ENCODE data around the gene SLC28A3.

- TF ChIP-seq, protein P1, sequence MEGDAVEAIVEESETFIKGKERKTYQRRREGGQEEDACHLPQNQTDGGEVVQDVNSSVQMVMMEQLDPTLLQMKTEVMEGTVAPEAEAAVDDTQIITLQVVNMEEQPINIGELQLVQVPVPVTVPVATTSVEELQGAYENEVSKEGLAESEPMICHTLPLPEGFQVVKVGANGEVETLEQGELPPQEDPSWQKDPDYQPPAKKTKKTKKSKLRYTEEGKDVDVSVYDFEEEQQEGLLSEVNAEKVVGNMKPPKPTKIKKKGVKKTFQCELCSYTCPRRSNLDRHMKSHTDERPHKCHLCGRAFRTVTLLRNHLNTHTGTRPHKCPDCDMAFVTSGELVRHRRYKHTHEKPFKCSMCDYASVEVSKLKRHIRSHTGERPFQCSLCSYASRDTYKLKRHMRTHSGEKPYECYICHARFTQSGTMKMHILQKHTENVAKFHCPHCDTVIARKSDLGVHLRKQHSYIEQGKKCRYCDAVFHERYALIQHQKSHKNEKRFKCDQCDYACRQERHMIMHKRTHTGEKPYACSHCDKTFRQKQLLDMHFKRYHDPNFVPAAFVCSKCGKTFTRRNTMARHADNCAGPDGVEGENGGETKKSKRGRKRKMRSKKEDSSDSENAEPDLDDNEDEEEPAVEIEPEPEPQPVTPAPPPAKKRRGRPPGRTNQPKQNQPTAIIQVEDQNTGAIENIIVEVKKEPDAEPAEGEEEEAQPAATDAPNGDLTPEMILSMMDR (IDR thresholded peaks at IDR 0.05; ENCODE audit: control extremely low read depth in 1 of 3, insufficient read depth in 1 of 3, low read depth in 1 of 3, low read length in 3 of 3) = no peak
- TF ChIP-seq RAD21 (IDR thresholded peaks at IDR 0.05 in 1 of 2, conservative IDR thresholded peaks at IDR 0.05 in 1 of 2; ENCODE audit: low read depth in 2 of 2, low read length in 2 of 2) (no peak), POLR2AphosphoS5 (IDR thresholded peaks at IDR 0.05; ENCODE audit: low read depth, low read length) (no peak), BRCA1 (IDR thresholded peaks at IDR 0.05; ENCODE audit: low read depth, low read length) (no peak), ASH2L (IDR thresholded peaks at IDR 0.05; ENCODE audit: low read length) (no peak), EP300 (IDR thresholded peaks at IDR 0.05; ENCODE audit: borderline replicate concordance in 1 of 2, low read depth in 2 of 2, low read length in 2 of 2) (no peak), RFX5 (IDR thresholded peaks at IDR 0.05; ENCODE audit: borderline replicate concordance, low read depth, low read length) (no peak), EZH2 (IDR thresholded peaks at IDR 0.05; ENCODE audit: low read depth, low read length, severe bottlenecking) (no peak), TBP (IDR thresholded peaks at IDR 0.05; ENCODE audit: low read depth, low read length) (no peak), POLR2A (IDR thresholded peaks at IDR 0.05; ENCODE audit: control extremely low read depth in 1 of 2, low read depth in 2 of 2, low read length in 2 of 2) (no peak), MAFK (IDR thresholded peaks at IDR 0.05; ENCODE audit: low read depth, low read length) (no peak), SUZ12 (IDR thresholded peaks at IDR 0.05; ENCODE audit: low read length) (no peak), ZNF274 (IDR thresholded peaks at IDR 0.05; ENCODE audit: borderline replicate concordance, extremely low read depth, low read length) (no peak), ATF3 (IDR thresholded peaks at IDR 0.05; ENCODE audit: insufficient read depth, low read depth, low read length) (no peak)
Measured at GRCh38 chr9:84322828-84323227, 17.7 kb downstream of the SLC28A3 start.
